HPDE6-E6E7 (cell line): ENCODE results near the gene CTNNA3.

Experiments used
- DNase-seq: peaks from one replicate; pipeline ENCODE4 v3.0.0; 2011; ENCODE audit warnings: missing footprints; ENCODE audit errors: extremely low spot score

Gene CTNNA3

DNA sequence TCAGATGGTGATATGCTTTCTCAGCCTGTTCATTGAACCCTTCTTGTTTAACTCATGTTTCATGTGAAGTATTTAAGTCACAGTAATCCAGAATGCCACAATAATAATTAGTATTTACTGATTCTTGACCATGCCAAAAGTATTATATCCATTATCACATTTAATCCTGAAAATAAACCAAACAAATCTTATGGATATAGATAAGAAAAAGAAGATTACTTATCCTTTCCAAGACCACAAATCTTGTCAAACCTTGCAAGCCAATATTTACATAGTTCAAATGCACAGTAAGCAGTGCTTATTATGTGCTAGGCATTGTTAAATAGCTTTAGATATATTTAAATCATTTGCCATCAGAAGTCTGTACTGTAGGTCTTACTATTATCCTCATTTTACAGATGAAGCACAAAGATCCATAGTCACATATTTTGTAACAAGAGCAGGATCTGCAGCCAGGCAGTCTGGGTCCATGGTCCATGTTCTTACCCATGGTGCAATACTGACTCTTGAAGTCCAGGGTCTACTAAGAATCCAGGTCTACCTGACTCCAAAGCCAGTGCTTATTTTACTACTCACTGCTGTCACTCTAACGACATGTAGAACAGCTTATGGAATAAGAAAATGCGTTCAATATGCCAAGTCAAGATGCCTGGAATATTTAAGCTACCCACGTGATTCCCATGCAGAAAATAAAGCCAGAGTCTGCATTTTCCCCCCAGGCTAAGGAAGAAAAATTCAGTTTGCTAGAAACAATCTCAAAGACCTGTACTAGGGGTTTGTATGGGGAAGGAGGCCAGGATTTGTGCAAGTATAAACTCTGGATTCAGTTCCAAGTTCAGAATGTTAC lies 1755.0 kb downstream of the CTNNA3 start:
- no peak for DNase-seq

DNA sequence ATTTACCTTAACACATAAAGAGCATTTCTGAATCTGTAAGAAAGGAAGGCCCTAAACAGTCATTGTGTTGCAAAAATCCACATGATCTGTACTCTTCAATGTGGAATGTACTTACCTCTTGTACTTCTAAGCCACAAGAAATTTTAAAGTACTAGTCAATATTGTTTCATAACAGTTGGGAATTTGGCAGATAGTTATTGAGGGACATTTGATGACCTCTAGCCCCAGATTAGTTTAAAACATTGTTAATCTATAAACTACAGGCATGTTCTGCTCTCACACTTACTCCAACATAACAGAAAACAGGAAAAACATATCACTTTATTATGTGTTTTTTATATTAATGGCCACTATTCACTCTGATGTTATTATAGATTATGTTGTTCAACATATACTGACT lies 1755.9 kb downstream of the CTNNA3 start:
- no peak for DNase-seq

DNA sequence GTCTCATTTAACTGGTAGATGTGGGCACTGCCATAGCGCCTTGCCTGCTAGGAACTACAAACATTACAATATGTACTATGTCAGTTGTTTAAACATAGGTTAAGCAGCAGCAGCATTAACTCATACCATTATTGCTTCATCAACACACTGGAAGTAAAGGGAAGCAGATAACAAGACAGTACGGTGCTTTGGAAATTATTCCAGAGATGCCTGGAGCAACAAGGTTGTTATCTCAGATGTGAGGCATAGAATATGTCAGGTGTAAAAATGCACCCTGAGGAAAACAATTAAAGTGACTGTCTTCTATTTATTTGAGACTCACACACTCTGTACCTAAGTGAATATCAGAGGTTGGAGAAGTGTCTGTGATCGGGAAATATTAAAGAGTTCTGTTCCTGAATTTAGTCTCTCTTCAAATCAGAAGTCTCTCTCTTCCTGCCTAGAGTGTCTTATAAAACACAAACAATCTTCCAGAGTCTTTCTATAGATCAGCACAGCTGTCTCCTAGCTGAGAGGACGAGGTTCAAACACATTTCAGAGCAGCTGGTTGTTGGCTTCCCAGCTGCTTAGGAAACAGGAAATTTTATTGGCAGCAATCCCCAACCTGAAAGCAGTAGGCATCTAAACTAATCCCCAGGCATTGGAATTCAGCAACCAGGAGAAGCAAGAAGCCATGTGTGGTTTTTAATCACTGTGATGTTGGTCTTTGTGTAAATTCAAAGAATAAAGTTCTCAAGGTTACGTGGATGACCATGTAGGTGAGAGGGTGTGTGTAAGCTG lies 1764.5 kb downstream of the CTNNA3 start:
- no peak for DNase-seq

DNA sequence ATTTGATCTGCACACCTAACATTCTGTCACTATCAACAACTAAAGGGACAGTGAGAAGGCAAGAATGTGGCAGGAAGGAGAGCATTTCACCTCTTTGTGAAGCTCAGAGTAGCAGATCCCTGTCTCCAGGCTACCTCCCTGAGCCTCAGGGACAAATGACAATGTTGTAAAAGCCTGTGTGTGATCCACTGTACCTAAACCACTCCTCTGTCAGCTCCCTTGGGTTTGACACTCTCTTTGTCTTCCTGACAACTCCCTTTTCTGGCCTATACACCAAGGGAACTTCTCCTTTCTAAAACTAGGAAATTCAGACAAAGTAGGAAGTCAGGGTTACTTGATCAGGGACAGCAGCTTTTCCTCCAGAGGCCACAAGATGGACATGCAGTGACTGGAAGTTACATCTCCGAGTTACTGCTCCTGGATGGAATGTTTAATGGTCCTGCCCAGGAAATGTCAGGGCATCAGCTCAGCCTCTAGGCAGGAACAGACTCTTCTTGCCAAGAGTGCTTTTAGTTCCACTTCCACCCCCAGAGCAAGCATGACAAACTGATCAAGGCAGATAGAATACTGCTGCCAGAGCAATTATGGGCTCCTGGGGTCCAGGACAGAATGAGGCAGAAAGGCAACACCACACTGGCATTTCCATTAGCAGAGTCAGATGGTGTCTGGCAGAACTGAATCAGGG lies 1784.7 kb downstream of the CTNNA3 start:
- DNase-seq = no peak

DNA sequence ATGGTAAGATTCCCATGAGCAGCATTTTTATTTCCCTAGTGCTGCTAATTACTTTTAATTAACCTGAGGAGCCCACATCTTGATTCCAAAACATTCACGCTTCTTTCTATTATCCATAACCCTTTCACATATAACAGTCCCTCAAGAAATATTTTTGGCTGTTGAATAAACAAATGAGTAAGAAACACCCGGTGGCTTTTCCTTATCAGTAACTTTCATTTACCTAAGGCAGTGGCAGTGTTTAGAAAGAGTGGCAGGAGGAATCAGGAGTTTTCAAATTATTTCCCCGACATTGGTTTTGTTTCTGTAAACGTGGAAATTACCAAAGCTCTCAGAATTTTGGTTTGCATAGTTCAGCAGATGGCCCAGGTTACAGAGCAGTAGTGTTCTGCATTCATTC lies 1785.8 kb downstream of the CTNNA3 start:
- no peak for DNase-seq

DNA sequence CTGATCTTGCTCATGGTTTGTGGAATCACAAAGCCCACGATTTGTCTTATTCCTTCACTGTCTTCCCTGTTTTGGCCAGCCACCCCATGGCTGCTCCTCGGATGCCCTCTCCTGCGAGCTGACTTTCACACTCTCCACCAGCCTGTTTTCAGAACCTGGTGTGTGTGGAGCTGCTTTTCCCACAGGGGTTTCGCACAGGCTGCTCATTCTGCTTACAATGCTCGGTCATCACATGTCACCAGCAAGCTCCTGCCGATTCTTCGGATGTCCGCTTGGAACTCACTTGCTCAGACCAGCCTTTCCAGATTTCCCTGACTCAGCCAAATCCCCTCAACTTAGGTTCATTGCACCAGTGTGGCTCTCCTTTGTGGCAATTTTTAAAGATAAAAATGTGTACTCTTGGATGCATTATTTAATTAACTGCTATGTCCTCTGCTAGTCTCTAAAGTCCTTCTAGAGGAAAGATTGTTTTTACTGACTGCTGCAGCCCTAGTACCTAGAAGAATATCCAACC lies 1788.7 kb downstream of the CTNNA3 start:
- no peak for DNase-seq

DNA sequence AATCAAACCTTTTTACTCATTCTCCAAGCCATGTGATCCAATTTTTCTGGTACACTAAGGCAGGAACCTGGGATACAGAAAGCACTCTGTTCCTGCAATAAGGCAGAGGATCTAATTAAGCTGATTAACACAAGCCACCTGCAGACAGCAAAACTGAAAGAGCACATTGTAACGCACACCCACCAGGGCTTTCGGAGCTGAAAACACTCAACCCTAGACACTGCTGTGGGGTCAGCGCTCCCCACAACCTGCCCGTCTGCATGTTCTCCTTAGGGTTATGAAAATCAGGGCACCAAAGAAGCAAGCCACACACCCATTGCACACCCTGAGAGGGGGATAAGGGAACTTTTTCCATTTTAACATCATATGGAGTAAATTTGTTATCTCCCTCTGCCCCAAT lies 1792.4 kb downstream of the CTNNA3 start:
- no peak for DNase-seq

DNA sequence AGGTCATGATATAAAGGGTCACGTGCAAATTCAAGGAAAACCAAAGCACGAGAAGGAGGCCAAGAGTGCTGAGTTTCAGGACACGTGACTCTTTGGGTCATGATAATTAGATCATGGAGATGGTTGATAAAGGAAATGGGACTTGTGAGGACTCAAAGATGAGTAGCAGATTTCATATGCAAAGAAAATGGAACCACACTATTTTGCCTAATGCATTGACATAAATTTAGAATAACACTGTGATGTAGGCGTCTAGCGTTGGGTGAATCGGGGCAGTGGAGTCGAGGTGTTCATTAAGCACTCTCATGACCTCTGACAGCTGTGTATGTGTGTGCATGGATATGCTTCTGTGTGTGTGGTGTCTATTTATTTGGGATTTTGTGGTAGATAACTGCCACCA lies 1795.7 kb downstream of the CTNNA3 start:
- DNase-seq = no peak

DNA sequence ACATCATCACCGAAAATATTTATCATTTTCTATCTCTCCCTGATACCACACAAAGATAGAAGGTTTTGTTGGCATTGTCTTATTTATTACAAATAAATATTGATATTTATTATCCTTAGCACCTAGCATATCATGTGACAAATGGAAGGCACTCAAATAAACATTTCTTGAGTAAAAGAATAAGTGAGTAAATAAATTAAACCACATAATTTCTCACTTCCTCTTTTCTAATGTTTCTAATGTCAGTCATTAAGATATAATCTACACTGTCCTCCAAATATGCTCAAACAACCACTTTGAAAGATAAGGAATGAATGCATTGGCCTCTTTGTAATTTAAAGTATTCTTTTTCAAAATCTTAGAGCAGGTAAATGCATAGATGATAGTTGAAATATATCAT lies 1797.9 kb downstream of the CTNNA3 start:
- DNase-seq = no peak

DNA sequence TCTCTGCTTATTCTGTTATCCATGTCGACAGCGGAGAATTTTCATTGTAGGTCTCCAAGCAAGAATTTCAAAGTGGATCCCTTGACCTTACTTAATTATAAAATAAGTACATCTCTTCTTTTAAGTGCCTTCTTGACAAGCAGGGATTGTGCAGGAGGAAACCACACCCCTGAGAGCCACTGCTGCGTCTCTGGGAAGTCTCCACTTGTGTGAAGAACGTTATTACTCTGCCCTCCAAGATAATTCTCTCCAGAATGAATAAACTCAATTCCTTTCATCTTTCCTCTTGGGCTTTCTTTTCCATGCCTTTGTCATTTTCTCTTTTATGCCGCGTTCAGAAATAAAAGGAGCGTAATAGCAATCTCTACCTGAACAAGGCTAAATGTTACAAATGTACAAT lies 1801.0 kb downstream of the CTNNA3 start:
- no peak for DNase-seq

DNA sequence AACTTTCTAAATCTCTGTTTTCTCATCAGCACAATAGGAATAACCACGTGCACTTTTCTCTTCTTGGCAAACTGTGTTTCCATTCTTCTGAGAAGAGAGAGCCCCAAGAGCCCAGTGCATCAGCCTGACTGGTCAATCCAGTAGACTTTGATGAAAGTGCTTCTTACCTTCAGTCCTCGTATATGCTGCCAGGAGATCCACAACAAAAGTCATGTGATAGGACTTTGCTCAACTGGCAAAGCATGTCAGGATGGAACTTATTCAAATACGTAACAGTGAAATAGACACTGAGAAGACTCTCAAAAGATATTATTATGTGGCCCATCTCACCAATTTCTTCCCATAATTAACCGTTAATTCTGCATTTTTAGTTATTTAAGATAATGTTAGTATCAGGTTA lies 1801.6 kb downstream of the CTNNA3 start:
- DNase-seq = no peak

DNA sequence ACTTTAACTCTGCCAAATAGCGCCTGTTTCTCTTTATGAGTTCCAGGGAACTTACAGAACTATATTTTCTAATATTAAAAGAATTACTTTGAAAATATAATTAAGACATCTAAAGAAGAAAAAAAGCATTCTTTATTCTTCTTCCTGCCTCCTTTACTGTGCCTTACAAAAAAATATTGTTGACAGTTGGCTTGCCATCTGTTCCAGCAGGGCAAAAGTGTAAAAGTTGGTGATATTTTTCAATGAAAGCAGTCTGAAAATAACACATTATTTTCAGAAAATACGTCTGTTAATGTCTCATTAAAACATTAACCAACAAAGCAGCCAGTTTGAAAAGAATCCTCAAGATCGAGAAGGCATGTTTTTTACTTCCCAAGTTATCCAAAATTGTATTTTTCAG lies 1802.3 kb downstream of the CTNNA3 start:
- DNase-seq = no peak

DNA sequence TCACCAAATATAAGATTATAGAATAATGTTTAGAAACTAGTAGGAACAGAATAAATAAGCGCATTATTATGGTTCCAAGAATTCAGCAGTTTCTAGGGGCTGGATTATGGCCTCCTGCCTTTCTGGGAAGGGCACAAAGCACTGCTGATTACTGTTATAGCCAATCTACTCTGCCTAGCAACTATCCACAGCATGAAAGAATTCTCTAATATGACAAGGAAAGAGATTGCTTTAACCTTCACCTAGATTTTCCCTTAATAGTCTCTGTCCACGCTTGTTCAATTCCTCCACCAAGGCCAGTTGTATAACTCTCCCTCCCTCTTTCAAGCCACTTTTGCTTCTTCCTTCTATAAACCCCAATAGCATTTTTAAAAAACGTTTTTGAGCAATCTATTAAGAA lies 1803.7 kb downstream of the CTNNA3 start:
- DNase-seq = no peak

DNA sequence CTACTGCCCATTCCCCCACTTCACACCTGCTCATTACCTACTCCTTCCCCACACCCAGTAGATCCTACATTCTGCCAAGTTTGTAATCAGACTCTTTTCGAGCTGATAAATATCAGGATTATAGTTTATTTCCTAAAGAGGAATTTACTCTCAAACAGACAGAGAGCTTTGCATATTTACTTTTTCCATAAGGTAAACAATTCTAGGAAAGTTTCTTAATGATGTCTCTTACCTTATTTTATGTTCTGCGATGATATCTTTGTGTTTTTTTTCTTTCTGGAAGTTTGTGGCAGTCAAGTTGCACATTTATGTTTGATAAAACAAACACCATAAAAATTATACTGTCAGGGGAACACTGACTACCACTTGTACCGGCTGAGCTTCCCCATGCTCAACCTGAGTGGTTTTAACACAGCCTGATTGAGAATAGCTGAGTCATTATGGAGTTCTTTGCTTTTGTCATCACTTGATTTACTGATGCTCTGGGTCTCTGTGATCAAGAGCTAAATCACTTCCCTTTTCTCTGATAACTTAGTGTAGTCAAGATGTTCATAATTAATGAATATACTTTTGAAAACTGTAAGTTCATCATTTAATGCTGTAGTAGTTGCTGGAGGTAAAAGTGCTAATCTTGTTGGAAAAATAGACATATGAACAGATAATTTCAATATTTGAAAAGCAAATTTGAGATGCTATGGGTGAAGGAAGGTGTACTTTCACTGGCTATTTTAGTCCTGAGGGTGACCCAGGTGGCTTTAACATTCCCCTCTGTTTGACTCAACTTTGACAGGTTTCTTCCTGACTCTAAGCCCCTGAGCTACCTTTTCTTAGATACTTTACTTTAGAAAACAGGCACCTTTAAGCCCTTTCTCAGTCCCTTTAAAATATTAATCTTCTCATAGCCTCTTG lies 1804.7 kb downstream of the CTNNA3 start:
- no peak for DNase-seq

DNA sequence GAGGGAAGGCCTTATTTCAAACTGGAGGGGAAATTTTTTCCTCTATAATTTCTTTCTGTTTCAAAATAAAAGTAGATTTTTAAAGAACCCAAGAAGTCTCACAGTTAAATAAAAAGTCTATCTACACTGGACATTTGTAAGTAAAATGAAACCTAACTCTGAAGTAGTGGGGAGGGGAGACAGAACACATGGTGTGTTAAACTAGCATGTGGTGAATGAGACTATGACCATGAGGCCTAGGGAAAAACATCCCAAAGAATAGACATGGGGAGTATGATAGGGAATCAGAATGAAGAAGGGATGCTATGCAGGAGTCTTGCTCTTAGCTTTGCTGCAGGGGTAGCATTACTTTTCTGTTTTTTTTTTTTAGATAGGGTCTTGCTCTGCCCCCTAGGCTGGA lies 1831.5 kb downstream of the CTNNA3 start:
- DNase-seq = no peak

DNA sequence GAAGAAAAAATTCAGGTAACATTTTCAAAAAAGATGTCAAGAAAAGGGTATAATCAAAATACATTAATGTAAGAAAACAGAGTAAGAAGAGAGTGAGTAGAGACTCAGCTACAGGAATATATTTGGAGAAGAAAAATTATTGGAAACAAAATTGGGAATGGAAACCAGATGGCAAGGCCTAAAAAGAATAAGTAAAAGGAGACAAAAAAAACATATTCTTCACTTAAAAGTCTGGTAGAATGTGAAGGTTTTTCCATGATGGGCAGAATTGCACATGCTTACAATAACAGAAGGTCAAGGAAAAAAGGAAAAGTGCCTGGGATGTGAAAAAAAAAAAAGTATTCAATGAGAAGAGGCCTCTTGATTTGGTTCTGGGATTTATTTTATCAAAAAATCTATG lies 1832.0 kb downstream of the CTNNA3 start:
- DNase-seq = no peak
